Suprapubic skin (tissue), 4 donors: ENCODE data around the gene KIAA1755. TPM values are rescaled to one million over a fixed set of nuclear protein-coding genes. Genes with fewer than 3 reads are reported as not detected.
A peak's percentile ranks its signal among the peaks of the same experiment; 100 is the strongest.

Source experiments
- DNase-seq, 2 donors: peaks; one replicate each; pipeline ENCODE4 v3.0.0-alpha.2; 2019; ENCODE audit warnings: low spot score in 2 of 2
- H3K27ac ChIP-seq: fragments of 200-600 bp; sonication (generic); one replicate; pipeline ENCODE4 v1.5.1; 2019
- H3K27me3 ChIP-seq: fragments of 200-600 bp; sonication (generic); one replicate; pipeline ENCODE4 v1.5.1; 2019
- H3K36me3 ChIP-seq: fragments of 200-600 bp; sonication (generic); one replicate; pipeline ENCODE4 v1.5.1; 2019
- H3K4me1 ChIP-seq: fragments of 200-600 bp; sonication (generic); one replicate; pipeline ENCODE4 v1.5.1; 2019
- H3K4me3 ChIP-seq: fragments of 200-600 bp; sonication (generic); one replicate; pipeline ENCODE4 v1.5.1; 2019; ENCODE audit warnings: mild to moderate bottlenecking
- H3K9me3 ChIP-seq: fragments of 200-600 bp; sonication (generic); one replicate; pipeline ENCODE4 v1.5.1; 2019
- CTCF ChIP-seq, 2 donors: fragments of 200-600 bp in 1 of 2; fragments of 450-650 bp in 1 of 2; sonication (generic) in 1 of 2; IDR thresholded peaks; one replicate each; pipeline ENCODE4 v1.5.1; 2016 to 2019; ENCODE audit warnings: antibody characterized with exemption in 2 of 2, mild to moderate bottlenecking in 1 of 2, moderate library complexity in 1 of 2
- EP300 ChIP-seq: sonication (generic); formaldehyde crosslinking; IDR thresholded peaks from one replicate; pipeline ENCODE4 v1.6.1; 2017; ENCODE audit warnings: antibody characterized with exemption
- POLR2A ChIP-seq, 2 donors: fragments of 450-650 bp; IDR thresholded peaks; one replicate each; pipeline ENCODE4 v1.6.1; 2017; ENCODE audit warnings: antibody characterized with exemption in 2 of 2, mild to moderate bottlenecking in 2 of 2, moderate library complexity in 2 of 2
- POLR2AphosphoS5 ChIP-seq, 3 donors: sonication (generic); formaldehyde crosslinking; IDR thresholded peaks; one replicate each; pipeline ENCODE4 v1.6.1; 2017; ENCODE audit warnings: antibody characterized with exemption in 3 of 3
- whole genome bisulfite sequencing: methylation state at CpG from one replicate; pipeline ENCODE4 v1.1.5; 2018; 5-methylcytosine and 5-hydroxymethylcytosine counted together
- total RNA-seq, 4 donors: library from RNA; depleted of rRNA; stranded (reverse); fragments of >200 nt; gene quantifications; one replicate each; pipeline ENCODE4 v1.1.0, GENCODE V29; 2016

KIAA1755 gene
- total RNA-seq, 4 donors from 2014 or later, result 1.2 to 3.3 (median 2.0) TPM; not detected in 1

- WGBS, result 95% methylated on average over 4 of the region's 4 CpGs
- no peaks in the 10 kb centered on the region for H3K36me3 ChIP-seq
- no peak for TF ChIP-seq POLR2A (IDR thresholded peaks at IDR 0.05)
- no peak for TF ChIP-seq POLR2AphosphoS5 (IDR thresholded peaks at IDR 0.05)
- no peak for TF ChIP-seq EP300
- TF ChIP-seq CTCF (IDR thresholded peaks at IDR 0.05), result no peak
- no peak overlapping the region for H3K27ac ChIP-seq
- peaks cover 15% of the 10 kb centered on the region for H3K27me3 ChIP-seq
- DNase-seq, result no peak
- H3K4me1 ChIP-seq, result peaks cover 8% of the 10 kb centered on the region
- no peak overlapping the region for H3K4me3 ChIP-seq
- no peaks in the 10 kb centered on the region for H3K9me3 ChIP-seq
Measured at GRCh38 chr20:38305541-38305940, 45.0 kb upstream of the KIAA1755 start.

GRCh38 chr20:38304845-38305447, 44.4 kb upstream of the KIAA1755 start:
- H3K27ac ChIP-seq, result no peak overlapping the region
- no peak for DNase-seq

GRCh38 chr20:38303908-38304379, 43.4 kb upstream of the KIAA1755 start, which contains the start of gene BPI:
TSS of gene BPI (plus strand) at chr20:38304156. CDS start at chr20:38304224, 68 bp downstream.
- H3K36me3 ChIP-seq, result no peaks in the 10 kb centered on the region
- 76% methylated on average over 20 of the region's 21 CpGs for WGBS
- H3K4me1 ChIP-seq, result peaks cover 22% of the 10 kb centered on the region
- H3K4me3 ChIP-seq, result no peak within 1 kb of the TSS
- peaks cover 11% of the 10 kb centered on the region for H3K27me3 ChIP-seq
- no peak for DNase-seq
- no peak for TF ChIP-seq CTCF (IDR thresholded peaks at IDR 0.05)
- no peak within 1 kb of the TSS for H3K27ac ChIP-seq
- no peaks in the 10 kb centered on the region for H3K9me3 ChIP-seq

More at GRCh38 chr20:38304845-38305447, 44.4 kb upstream of the KIAA1755 start:
- peaks cover 11% of the 10 kb centered on the region for H3K27me3 ChIP-seq
- H3K4me1 ChIP-seq, result peaks cover 12% of the 10 kb centered on the region
- 66% methylated on average over 5 of the region's 8 CpGs for WGBS
- TF ChIP-seq CTCF (IDR thresholded peaks at IDR 0.05) (peak in 1 of 2 donors; percentile 30), EP300 (no peak), POLR2A (IDR thresholded peaks at IDR 0.05) (no peak), POLR2AphosphoS5 (IDR thresholded peaks at IDR 0.05) (no peak)
- H3K4me3 ChIP-seq, result no peak overlapping the region
- no peaks in the 10 kb centered on the region for H3K36me3 ChIP-seq
- no peaks in the 10 kb centered on the region for H3K9me3 ChIP-seq

- H3K27ac ChIP-seq, result no peak overlapping the region
Measured at GRCh38 chr20:38302786-38303185, 42.3 kb upstream of the KIAA1755 start.

More at GRCh38 chr20:38302786-38303185, 42.3 kb upstream of the KIAA1755 start:
- H3K9me3 ChIP-seq, result no peaks in the 10 kb centered on the region
- peaks cover 31% of the 10 kb centered on the region for H3K4me1 ChIP-seq
- H3K36me3 ChIP-seq, result no peaks in the 10 kb centered on the region
- WGBS, result 56% methylated on average over 11 of the region's 11 CpGs
- H3K4me3 ChIP-seq, result no peak overlapping the region
- peaks cover 11% of the 10 kb centered on the region for H3K27me3 ChIP-seq
- TF ChIP-seq POLR2A (IDR thresholded peaks at IDR 0.05) (no peak), POLR2AphosphoS5 (IDR thresholded peaks at IDR 0.05) (no peak), CTCF (IDR thresholded peaks at IDR 0.05) (no peak), EP300 (no peak)
- DNase-seq, result no peak
